GM12872 (cell line): ENCODE measurements around the gene ZNF407.

ENCODE experiments used
- TF ChIP-seq, protein P1 (sequence below): IDR thresholded peaks from 3 replicates; pipeline ENCODE4 v1.5.1; 2011; ENCODE audit warnings: low read depth, mild to moderate bottlenecking, low read length, moderate library complexity; ENCODE audit not compliant: insufficient read depth

Gene ZNF407

DNA sequence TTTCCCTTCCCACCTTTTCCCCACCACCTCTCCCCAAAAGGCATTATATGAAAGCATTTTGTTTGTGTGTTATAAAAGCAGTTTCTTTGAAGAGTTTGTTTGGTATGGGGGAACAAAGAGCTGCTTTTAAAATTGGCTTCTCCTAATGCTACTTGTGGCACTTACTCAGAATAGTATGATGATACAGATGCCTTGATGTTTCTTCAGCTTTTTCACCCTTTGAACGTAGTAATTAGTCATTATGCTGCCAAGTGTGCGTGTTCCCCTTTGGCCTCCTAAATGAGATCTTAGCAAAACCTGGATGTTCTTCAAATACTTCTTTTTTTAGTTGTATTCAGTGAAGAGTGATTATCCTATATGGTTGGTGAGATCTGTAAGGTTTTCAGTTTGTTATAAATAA lies 427.9 kb downstream of the ZNF407 start:
- TF ChIP-seq, protein P1, sequence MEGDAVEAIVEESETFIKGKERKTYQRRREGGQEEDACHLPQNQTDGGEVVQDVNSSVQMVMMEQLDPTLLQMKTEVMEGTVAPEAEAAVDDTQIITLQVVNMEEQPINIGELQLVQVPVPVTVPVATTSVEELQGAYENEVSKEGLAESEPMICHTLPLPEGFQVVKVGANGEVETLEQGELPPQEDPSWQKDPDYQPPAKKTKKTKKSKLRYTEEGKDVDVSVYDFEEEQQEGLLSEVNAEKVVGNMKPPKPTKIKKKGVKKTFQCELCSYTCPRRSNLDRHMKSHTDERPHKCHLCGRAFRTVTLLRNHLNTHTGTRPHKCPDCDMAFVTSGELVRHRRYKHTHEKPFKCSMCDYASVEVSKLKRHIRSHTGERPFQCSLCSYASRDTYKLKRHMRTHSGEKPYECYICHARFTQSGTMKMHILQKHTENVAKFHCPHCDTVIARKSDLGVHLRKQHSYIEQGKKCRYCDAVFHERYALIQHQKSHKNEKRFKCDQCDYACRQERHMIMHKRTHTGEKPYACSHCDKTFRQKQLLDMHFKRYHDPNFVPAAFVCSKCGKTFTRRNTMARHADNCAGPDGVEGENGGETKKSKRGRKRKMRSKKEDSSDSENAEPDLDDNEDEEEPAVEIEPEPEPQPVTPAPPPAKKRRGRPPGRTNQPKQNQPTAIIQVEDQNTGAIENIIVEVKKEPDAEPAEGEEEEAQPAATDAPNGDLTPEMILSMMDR, result no peak

DNA sequence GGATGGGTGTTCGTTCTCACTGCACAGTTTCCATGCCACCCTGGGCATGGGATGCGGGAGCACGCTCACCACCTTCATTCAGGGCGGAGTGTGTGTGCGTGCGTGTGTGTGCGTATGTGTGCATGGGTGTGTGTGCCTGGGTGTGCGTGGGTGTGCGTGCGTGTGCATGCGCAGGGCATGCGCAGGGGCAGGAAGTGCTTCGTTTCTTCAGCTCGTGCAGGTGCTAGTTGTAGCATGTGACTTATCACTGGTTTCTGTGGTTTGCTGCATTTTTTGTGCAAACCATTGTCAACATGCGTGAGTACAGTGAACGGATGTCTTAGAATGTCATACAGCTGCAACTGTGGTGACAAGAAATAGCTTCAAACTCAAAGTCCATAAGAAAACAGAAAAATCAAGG lies 431.8 kb downstream of the ZNF407 start:
- TF ChIP-seq, protein P1, result no peak

DNA sequence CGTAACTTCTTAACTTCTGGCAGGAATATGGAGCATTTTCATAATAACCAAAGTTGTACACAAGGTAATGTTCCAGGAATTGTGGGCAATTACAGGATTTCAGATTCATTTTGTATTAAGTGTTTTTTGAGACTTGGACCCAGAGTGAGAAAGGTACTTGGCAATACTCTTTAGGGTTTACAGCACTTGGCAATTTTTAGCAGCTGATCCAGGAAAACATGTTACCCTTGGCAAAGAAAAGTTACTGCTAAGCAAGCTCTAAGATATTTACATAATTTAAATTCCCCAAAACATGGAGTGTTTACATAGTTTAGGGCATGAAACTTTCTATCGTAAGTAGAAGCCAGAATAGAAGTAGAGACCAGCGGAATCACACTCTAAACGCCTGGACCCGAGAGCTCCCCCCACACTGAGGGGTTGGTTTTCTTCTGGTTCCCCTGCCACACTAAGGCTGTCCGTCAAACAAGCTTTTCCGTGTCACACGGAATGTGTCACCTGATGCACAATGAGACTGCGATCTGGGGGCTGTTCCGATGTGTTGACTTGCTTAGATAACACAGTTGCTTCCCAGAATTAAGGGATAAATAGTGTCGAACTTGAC lies 434.1 kb downstream of the ZNF407 start:
- TF ChIP-seq, protein P1, result no peak

DNA sequence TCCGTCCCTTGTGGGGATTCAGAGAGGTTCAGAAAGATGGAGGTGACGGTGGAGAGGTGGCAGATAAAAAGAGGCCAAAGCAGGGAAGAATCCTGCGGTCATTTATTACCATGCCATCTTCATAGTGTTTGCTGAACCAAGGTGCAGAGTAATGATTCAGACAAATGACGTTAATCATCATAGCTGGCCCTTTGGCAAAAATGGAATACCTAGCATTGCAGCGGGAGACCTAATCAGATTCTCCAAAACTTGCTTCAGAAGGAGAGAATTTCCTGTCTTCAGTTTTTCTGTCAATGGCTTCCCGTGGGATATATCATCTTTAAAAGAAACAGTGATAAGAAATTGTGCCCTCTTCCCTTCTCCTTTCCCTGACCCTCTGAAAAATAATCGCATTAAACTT lies 435.8 kb downstream of the ZNF407 start:
- TF ChIP-seq, protein P1, result no peak

DNA sequence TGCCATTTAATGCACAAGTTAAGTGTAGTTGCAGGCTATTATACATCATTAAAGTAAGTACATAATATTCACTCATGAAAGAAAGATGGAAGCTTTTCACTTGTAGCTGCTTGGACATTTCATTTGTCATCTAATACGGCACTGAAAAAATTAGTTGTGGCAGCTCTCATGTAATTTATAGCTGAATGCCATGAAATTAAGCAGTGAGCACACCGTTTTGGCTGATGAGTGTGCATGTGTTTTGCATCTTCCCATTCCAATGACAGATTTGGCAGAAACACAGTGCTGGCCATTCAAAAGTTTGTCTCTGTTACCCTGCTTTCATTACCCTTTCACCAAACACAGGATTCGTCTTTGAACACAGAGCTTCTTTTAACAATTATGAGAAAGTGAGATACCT lies 437.3 kb downstream of the ZNF407 start:
- TF ChIP-seq, protein P1, result no peak

DNA sequence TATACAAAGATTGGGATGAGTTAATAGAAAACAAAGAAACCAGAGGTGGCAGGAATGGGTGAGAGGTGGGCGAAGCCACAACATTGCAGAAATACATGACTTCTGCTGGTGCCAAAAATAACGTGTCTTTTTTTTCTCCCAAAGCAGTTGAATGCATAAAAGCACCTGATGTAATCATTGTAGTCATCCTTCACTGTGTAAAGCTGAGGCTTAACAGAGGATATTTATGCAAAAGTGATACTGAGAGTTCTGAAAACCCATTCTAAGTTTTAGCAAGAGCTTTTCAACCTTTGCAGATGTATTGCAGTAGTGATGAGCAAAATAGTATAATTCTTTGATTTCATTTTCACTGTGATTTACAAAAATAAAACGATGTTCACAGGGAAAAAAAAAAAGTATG lies 438.3 kb downstream of the ZNF407 start:
- TF ChIP-seq, protein P1, result no peak

DNA sequence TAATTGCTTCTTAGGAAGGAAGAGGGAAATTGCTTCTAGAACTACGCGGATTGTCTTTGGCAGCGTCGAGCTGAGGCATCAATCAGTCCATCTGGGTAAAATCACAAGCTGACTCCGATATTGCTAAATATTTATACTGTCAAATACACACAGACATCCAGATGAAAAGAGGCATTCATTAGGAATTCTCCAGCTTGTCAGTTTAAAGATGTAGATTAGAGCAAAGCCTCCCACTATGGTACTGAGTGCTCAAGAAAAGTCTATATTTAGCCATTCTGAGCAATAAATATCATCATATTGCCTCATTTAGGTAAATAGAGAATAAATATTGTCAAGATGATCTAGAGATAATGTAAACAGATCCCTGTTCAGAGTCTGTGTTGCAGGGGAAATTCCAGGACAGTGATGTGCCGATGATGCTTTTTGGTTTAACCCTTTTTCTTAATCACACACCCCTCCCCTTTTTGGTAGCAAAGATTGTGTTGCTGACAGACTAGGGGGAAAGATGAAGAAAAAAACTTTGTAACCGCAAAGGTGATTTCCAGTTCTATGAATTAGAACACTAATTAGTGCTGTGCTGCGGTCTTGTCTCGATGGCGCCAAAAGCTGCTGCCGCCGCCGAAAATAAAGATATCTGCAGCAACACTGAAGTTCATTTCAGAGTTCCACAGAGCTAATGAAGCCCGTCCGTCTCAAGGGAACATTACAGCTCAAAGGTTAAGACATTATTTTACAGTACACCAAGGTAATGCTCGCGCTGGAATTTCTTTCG lies 439.4 kb downstream of the ZNF407 start:
- TF ChIP-seq, protein P1, result no peak
